AG10803 (cell line): Measurements from ENCODE around the gene CENPK.

Experiments
- DNase-seq: peaks from one replicate; pipeline ENCODE4 v3.0.0; 2010; ENCODE audit warnings: low read depth
- H3K4me3 ChIP-seq: 2 replicates; pipeline ENCODE4 v1.5.1; 2011; ENCODE audit warnings: mild to moderate bottlenecking, low read length, control low read depth
- CTCF ChIP-seq: conservative IDR thresholded peaks from 2 replicates; pipeline ENCODE4 v1.5.1; 2011; ENCODE audit warnings: mild to moderate bottlenecking, low read length, control low read depth, inconsistent platforms

Gene CENPK

DNA sequence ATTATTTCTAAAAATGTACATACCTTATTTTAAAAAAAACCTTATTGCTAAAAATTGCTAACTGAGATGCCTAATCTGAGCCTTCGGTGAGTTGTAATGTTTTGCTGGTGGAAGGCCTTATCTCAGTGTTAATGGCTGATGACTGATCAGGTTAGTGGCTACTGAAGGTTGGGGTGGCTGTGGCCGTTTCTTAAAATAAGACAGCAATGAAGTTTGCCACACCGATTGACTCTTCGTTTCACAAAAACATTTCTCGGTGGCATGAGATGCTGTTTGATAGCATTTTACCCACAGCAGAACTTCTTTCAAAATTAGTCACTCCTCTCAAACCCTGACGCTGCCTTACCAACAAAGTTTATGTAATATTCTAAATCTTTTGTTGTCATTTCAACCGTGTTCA, 14.7 kb downstream of the CENPK start:
- no peak for TF ChIP-seq CTCF
- no peak for DNase-seq
- no peak overlapping the region for H3K4me3 ChIP-seq

GRCh38 chr5:65546141-65546540, 16.8 kb downstream of the CENPK start:
- TF ChIP-seq CTCF = no peak
- DNase-seq = no peak
- H3K4me3 ChIP-seq = no peak overlapping the region

- H3K4me3 ChIP-seq = no peak overlapping the region
- no peak for TF ChIP-seq CTCF
- no peak for DNase-seq
Observed at GRCh38 chr5:65544473-65544872, 18.5 kb downstream of the CENPK start.

- no peak for TF ChIP-seq CTCF
- no peak for DNase-seq
- no peak overlapping the region for H3K4me3 ChIP-seq
Observed at GRCh38 chr5:65539827-65540226, 23.1 kb downstream of the CENPK start.

- no peak overlapping the region for H3K4me3 ChIP-seq
- TF ChIP-seq CTCF = no peak
- DNase-seq = peak; percentile 2
Observed at GRCh38 chr5:65535529-65535987, 27.4 kb downstream of the CENPK start.

GRCh38 chr5:65530904-65531303, 32.1 kb downstream of the CENPK start:
- no peak for DNase-seq
- H3K4me3 ChIP-seq = no peak overlapping the region
- no peak for TF ChIP-seq CTCF

DNA sequence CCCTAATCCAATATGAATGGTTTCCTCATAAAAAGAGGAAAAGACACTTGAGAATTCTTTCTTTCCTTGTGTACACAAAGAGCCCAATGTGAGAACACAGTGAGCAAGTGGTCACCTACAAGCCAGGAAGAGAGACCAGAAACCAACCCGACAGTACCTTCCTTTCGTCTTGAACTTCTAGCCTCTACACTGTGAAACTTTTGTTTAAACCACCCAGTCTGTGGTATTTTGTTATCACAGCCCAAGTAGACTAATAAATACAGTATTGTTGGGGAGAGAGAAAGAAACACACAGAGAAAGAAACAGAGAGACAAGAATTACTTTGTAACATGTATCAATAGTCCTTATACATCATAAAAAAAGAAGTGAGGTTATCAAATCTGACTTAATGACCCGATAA, 37.2 kb downstream of the CENPK start:
- DNase-seq = no peak
- no peak for TF ChIP-seq CTCF
- H3K4me3 ChIP-seq = no peak overlapping the region
